ENCODE data around the gene FAM120AOS. TPM values are rescaled to one million over a fixed set of nuclear protein-coding genes. Genes with fewer than 3 reads are reported as not detected.

Gene FAM120AOS
- polyA plus RNA-seq, 1 of the 3 experiments (the other 2 are of a cell fraction), result 30.1 TPM

GRCh38 chr9:93436655-93437407 lies 16.6 kb downstream of the FAM120AOS start:
- TF ChIP-seq RFX5 (IDR thresholded peaks at IDR 0.05; ENCODE audit: low read length), result no peak
- TF ChIP-seq TEAD4 (IDR thresholded peaks at IDR 0.05; ENCODE audit: borderline replicate concordance, insufficient read depth), result no peak
- TF ChIP-seq MEF2A (IDR thresholded peaks at IDR 0.05; ENCODE audit: borderline replicate concordance, low read depth), result no peak

GRCh38 chr9:93436218-93436617 lies 17.2 kb downstream of the FAM120AOS start:
- ChIA-PET CTCF (no interaction called here), POLR2A (no interaction called here)
- WGBS (ENCODE audit: low lambda C conversion rate), result 75% methylated on average over 6 of the region's 6 CpGs
- H3K9ac ChIP-seq, result no peak overlapping the region
- H3F3A ChIP-seq (replicated peaks; ENCODE audit: insufficient read depth), result no peaks in the 10 kb centered on the region
- DNase-seq, result no peak
- no peaks in the 10 kb centered on the region for H3K79me2 ChIP-seq (ENCODE audit: insufficient read depth)
- no peaks in the 10 kb centered on the region for H3K27me3 ChIP-seq (ENCODE audit: insufficient read depth)
- H4K20me1 ChIP-seq (ENCODE audit: insufficient read depth), result no peaks in the 10 kb centered on the region
- TF ChIP-seq FOSL2 (IDR thresholded peaks at IDR 0.05; ENCODE audit: borderline replicate concordance, low read depth), result no peak
- no peak for TF ChIP-seq CTCF (IDR thresholded peaks at IDR 0.05)
- TF ChIP-seq USF1 (IDR thresholded peaks at IDR 0.05; ENCODE audit: borderline replicate concordance, low read depth), result no peak
- TF ChIP-seq PBX3 (IDR thresholded peaks at IDR 0.05), result no peak
- TF ChIP-seq EP300 (IDR thresholded peaks at IDR 0.05; ENCODE audit: borderline replicate concordance in 1 of 2, low read depth in 1 of 2, low read length in 1 of 2), result no peak
- TF ChIP-seq YY1 (IDR thresholded peaks at IDR 0.05; ENCODE audit: low read depth), result no peak
- TF ChIP-seq GABPA (IDR thresholded peaks at IDR 0.05; ENCODE audit: low read depth), result no peak
- TF ChIP-seq JUND (IDR thresholded peaks at IDR 0.05), result no peak
- H3K4me1 ChIP-seq (ENCODE audit: control insufficient read depth in 1 of 2, insufficient read depth in 2 of 2, low read depth in 1 of 2, low read length in 1 of 2), result no peaks in the 10 kb centered on the region
- no peak overlapping the region for H3K27ac ChIP-seq (ENCODE audit: low read depth in 2 of 2, low read length in 1 of 2)
- no peaks in the 10 kb centered on the region for H3K36me3 ChIP-seq (replicated peaks in 1 of 2; ENCODE audit: control insufficient read depth in 1 of 2, insufficient read depth in 2 of 2, low read length in 1 of 2)
- H3K4me2 ChIP-seq, result no peak overlapping the region
- no peak overlapping the region for H3K4me3 ChIP-seq (ENCODE audit: low read depth in 2 of 2, low read length in 1 of 2)
- no peaks in the 10 kb centered on the region for H3K9me2 ChIP-seq
- H3K9me3 ChIP-seq, result no peaks in the 10 kb centered on the region
- no peak overlapping the region for H2AFZ ChIP-seq (ENCODE audit: low read depth)

More at GRCh38 chr9:93436655-93437407, 16.6 kb downstream of the FAM120AOS start:
- DNase-seq, result no peak
- Histone ChIP-seq H3K9me2 (no peaks in the 10 kb centered on the region), H2AFZ (ENCODE audit: low read depth) (no peak overlapping the region), H4K20me1 (ENCODE audit: insufficient read depth) (no peaks in the 10 kb centered on the region), H3K9me3 (no peaks in the 10 kb centered on the region), H3K36me3 (replicated peaks in 1 of 2; ENCODE audit: control insufficient read depth in 1 of 2, insufficient read depth in 2 of 2, low read length in 1 of 2) (no peaks in the 10 kb centered on the region), H3K79me2 (ENCODE audit: insufficient read depth) (no peaks in the 10 kb centered on the region), H3K4me2 (no peak overlapping the region), H3K9ac (no peak overlapping the region), H3K4me1 (ENCODE audit: control insufficient read depth in 1 of 2, insufficient read depth in 2 of 2, low read depth in 1 of 2, low read length in 1 of 2) (no peaks in the 10 kb centered on the region), H3K4me3 (ENCODE audit: low read depth in 2 of 2, low read length in 1 of 2) (no peak overlapping the region), H3K27me3 (ENCODE audit: insufficient read depth) (no peaks in the 10 kb centered on the region), H3F3A (replicated peaks; ENCODE audit: insufficient read depth) (no peaks in the 10 kb centered on the region), H3K27ac (ENCODE audit: low read depth in 2 of 2, low read length in 1 of 2) (no peak overlapping the region)
- CTCF ChIA-PET, result interaction anchor here (0.5 to 1.3 kb wide), 2 partner anchors 50 to 229 kb away, joined by 3 to 4 read pairs; no protein-coding TSS in a partner anchor
- POLR2A ChIA-PET, result no interaction called here
- WGBS (ENCODE audit: low lambda C conversion rate), result 81% methylated on average over 7 of the region's 7 CpGs
